ENCODE results near the gene ACKR3.

GRCh38 chr2:236558993-236559978 lies 10.3 kb upstream of the ACKR3 start:
- TF ChIP-seq, protein P1, sequence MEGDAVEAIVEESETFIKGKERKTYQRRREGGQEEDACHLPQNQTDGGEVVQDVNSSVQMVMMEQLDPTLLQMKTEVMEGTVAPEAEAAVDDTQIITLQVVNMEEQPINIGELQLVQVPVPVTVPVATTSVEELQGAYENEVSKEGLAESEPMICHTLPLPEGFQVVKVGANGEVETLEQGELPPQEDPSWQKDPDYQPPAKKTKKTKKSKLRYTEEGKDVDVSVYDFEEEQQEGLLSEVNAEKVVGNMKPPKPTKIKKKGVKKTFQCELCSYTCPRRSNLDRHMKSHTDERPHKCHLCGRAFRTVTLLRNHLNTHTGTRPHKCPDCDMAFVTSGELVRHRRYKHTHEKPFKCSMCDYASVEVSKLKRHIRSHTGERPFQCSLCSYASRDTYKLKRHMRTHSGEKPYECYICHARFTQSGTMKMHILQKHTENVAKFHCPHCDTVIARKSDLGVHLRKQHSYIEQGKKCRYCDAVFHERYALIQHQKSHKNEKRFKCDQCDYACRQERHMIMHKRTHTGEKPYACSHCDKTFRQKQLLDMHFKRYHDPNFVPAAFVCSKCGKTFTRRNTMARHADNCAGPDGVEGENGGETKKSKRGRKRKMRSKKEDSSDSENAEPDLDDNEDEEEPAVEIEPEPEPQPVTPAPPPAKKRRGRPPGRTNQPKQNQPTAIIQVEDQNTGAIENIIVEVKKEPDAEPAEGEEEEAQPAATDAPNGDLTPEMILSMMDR (conservative IDR thresholded peaks at IDR 0.05; ENCODE audit: low read length): no peak
- TF ChIP-seq EZH2phosphoT487 (IDR thresholded peaks at IDR 0.05; ENCODE audit: borderline replicate concordance): no peak
